HG03045 (cell line): Measurements from ENCODE around the gene SDR39U1.
A peak's percentile ranks its signal among the peaks of the same experiment; 100 is the strongest.

Source experiments
- ATAC-seq: cut with Tn5 transposase; IDR thresholded peaks from one replicate; pipeline ENCODE4 v1.9.1; 2021; ENCODE audit warnings: mild to moderate bottlenecking, moderate library complexity; ENCODE audit not compliant: unreplicated experiment

SDR39U1 gene

DNA sequence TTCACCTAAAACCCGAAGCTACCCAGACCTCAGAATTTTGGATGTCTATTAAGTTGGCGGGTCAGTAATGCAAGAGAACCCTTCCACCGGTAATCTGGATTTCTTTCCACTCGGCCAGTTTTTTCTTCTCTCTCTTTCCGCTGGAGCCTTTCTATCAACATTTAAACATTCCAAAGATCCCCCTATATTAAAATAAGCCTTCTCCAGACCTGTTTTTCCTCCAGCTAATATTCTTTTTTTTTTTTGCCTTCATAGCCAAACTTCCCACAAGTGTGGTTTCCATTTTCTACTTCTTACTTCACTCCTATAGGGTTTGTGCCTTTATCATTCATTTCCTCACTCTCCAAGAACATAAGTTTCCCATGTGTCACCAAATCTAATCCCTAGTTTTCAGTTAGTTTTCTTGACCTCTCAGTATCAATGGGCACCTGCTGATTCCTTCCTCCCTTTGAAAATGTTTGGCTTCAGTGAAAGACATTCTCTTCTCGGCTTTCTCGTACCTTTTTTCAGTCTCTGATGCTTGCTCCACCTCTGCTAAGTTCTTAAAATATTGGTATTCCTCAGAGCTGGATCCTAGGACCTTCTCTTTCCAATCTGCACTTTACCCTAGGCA lies 583 bp upstream of the SDR39U1 start:
- no peak for ATAC-seq

DNA sequence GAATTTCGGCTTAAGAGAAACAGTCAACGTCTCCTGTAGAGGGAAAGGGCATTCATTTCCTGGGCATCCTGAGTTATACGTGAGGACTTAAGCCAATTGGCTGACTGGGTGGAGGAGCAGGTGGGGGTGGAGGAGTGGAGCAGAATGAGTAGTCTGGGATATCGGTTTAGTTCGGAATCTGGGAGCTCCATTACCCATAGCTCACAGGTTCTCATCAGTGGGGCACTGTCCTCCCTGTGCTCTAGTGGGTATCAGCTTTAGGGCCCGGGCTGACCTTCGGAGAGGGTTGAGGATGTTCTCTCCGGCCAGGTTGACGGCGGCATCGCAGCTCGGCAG lies 704 bp downstream of the SDR39U1 start:
- no peak for ATAC-seq

DNA sequence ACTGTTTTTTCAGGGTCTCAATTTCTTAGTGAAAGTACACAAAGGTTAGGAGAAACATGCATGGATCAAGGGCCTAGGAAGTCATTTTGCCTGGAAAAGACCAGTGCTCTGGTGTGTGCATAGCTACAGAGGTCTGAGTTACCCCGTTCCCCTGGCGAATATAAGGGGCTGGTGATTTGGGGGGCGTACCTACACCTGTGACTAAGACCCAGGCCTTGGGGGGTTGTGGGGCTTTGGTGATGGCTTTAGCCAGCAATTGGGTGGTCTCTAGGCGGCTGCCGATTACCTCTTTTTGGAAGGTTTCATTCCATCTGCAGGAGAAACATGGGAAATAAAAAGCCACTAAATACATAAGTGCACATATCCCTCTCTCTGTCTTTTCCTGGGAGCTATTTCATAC lies 1.1 kb downstream of the SDR39U1 start:
- no peak for ATAC-seq

DNA sequence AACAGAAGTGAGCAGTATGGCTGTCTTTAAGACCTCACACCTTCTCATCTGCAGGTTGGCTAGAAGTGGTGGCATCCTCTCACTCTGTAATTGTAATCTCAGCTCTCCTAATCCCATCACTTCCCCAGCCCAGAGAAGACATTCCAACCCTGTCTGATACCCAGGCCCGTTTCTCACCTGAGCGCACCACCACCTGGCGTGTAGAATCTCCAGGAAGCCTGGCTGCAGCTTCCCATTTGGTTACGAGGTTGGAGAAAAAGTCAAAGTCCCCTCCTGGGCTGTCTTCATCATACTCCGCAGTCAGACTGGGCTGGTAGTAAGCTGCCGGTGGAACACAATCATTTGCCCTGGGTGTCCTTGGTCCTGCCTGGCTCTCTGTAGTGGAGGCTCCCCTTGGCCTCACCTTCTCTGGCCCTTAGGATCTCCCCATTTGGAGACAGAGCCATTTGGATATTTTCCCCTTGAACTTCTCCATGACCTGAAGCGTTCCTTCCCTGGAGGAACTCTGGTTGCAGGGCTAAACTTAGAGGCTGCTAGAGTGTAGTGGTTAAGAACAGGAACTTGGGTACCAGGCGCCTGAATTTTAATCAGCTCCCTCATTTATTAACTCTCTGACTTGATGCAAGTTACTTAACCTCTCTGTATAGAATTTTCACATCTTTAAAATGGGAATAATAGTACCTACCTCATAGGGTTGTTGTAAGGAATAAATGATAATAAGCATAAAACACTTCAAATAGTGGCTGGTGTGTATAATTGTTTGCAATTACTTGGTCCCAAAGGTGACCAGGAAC lies 1.8 kb downstream of the SDR39U1 start:
- ATAC-seq: no peak

DNA sequence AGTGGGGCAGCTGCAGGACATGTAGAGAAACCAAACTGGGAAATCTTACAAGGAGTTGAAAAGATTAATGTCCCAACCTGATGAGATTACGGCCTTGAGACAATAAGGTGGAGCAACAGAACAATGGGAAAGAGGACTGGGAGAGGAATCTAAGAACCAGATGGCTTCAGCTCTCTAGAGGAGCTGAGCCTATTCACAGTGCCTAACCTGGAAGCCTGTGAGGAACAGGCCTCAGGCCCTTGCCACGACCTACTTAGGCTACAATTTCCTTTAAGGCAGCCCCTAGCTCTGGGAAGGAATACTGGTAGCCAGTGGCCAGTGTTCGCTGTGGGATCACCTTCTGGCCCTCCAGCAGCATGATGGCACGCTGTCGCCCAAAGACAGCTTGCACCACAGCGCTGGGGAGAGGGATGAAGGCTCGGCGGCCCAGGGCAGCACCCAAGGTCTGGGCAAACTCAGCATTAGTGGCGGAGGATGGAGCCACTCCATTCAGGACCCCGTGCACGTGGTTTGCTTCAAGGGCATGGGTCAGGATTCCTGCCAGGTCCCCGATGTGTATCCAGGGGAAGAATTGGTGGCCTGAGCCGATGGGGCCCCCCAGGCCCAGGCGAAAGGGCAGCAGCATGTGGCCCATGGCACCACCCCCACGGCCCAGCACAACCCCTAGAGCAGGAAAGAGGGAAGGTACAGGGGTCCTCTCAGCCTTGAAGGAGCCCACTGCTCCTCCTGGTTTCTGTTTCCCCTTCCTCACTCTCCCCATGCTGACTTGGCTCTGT lies 2.6 kb downstream of the SDR39U1 start:
- ATAC-seq: no peak

DNA sequence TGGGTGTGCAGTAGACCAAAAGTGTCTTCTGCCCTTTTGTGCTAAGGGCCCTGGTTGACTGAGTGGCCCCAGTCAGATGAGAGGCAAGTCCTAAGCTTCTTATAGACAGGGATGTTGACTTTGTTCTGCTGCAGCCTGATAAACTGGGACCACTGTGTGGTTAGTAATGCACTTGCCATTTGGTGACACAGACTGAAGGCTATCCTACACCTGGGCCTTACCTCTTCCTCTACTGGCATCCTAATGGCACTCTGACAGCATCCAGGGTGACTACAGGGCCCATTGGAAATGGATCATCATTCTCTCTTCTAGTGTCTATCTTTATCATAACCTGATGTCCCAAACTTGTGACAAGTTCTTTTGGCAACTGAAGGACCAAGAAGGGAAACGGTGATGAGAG lies 3.3 kb downstream of the SDR39U1 start:
- no peak for ATAC-seq

DNA sequence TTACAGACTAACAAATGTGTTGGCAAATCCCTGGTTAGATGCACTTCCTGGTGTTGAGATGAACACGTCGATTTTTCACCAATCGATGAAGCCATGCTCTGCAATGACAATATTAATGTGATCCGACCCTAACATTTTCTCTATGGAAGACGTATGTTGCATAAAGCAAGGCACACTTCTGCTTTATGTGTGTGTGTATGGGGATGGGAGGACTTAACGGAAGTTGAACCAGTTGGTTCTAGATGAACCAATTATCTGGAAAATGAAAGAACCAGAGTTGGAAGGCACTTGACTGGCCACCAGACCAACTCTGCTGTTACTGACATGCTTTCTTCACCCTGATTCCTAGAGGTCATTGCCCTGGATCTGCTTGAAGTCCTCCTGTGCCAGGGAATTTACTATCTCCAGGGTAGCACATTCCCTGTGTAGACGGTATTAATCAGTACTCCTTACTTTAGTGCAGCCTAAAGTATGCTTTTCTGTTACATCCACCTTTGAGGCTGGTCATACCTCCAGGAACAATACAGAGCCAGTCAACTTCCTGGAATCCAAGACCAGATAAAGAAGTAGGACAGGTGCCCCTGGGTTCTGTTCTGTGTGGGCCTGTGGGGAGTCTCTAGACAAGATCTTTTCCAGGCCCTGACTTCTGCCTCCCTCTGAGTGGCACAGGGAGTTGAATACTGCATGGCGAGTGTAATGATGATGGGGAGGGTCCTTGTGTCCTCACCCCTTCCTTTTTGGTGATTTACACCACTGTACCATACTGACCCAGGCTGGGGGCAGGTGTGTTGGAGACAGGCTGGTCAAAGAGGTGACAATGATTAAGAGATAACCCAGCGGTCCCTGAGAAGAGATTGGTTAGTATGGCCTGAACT lies 4.1 kb downstream of the SDR39U1 start:
- no peak for ATAC-seq

DNA sequence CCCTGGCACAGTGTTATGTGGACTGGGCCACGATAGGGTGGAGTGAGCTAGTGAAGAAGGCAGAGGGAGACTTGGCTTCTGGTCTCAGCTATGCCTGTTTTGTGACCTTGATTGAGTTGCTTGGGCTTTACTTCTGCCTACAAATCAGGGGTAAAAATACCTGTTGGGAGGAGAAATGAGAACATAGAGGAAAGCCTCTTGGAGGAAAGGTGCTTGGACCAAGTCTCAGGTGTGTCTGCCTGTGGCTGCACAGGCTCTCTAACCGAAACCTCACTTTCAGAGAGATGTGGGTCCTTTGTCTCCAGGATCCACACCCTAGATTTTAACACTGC lies 4.9 kb downstream of the SDR39U1 start:
- no peak for ATAC-seq

DNA sequence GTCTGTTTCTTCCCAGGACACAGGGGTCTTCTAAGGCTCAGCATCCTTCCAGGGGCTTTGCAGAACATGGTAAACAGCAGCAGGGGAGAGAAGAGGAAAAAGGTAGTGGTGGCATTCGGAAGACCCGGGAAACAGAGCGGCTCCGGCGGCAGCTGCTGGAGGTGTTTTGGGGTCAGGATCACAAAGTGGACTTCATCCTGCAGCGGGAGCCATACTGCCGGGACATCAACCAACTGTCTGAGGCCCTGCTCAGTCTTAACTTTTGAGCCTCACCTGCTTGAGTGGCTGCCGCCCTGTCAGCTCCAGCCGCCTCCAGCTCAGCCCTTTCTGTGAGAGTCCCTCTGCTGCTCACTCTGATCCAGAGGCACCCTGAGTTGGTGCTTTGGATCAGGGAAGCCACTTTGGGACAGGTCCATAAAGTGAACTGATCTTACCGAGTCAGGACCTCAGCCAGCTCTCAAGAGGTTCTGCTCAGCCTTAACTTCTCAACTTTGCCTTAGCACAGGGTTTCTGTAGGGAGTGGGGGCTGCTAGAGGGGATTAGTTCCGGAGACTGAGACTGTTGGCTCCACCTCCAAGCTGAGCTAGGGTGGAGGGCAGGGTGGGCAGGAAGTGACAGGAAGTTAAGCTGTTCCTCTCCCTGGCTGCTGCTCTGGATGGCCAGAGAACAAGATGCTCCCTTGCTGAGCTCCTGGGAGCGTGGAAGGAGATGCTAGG lies 5.4 kb downstream of the SDR39U1 start:
- ATAC-seq: no peak

DNA sequence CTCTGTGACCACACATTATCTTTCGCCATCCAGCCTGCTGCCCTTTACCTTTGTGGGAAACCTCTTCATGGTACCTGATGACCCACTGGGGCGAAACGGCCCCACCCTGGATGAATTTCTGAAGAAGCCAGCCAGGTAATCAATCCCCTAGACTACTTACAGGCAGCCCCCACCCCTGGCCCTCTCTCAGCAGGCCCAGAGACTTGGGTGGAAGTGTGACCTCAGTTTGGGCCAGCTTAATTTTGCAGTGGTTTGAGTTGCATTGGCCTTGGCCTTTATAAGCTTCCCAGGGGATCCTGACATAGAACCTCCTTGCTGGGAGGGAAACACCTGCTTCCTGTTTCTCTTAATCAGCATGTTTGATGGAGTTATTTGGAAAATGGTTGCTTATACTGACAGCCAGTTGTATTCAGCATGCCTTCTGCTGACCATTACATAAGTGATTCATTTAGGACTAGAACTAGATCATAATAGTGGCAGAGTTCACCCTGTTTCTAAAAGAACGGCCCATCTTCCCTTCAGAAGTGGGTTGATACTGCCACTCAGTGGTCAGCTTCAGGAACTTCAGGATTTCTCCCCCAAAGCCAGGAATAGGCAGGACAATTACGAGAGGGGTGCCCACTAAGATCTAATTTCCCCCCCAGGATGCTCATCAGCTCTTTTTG lies 6.1 kb downstream of the SDR39U1 start:
- ATAC-seq: no peak

DNA sequence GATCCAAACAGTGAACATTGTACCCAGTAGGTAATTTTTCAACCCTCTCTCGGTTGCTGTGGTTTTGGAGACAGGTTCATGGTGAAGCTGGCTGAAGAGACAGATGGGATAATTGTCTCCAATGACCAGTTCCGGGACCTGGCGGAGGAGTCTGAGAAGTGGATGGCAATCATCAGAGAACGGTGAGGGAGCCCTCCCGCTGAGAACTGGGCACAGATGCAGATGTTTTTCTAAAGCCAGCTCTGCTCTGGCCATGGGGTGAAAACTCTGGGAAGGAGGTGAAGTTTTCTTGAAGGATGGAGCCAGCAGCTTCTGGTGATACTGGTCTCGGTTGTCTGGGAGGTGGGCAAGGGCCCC lies 6.6 kb downstream of the SDR39U1 start:
- no peak for ATAC-seq

DNA sequence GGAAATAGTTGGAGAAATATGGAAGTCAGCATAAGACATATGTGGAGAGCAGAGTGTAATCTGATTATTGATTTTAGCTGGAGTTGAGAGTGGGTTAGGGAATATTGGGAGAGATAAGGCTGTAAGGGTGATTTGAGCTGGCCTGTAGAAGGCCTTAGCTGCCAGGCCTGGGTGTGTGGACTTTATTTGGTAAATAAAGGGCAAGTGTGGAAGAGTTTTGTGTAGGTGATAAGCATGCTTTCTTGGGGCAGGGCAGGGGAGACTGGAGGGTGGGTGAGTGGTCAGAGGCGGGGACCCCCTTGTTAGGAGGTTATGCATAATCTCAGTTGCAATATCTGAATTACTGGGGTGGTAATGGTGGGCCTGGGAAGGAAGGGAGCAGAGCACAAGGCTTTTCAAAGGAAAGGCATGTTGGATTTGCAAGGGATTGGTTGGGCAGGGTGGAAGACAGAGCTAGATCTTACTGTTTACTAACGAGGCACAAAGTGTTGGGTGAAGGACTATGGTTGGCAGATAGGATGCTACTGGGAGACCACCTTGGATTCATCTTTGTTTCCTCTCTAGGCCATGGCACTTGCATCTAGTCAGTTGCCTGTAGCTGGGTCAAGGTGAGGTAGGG lies 7.3 kb downstream of the SDR39U1 start:
- ATAC-seq: no peak

DNA sequence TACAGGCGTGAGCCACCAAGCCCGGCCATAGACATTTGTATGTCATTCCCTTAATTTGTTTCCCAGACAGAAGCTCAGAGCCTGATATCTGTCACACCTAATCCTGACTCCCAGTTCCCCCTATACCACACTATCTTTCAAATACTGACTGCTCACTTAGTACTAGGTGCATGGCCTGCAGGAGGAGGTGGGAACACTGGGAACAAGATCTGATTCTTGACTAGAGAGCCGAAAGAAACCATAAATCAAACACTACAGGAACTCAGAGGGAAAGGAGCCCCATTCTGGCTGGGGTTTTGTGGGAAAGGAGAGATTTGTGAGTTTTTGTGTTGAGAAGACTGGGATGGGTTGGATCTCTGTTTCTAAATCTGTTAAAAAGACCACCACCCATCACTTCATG lies 7.9 kb downstream of the SDR39U1 start:
- ATAC-seq: no peak

DNA sequence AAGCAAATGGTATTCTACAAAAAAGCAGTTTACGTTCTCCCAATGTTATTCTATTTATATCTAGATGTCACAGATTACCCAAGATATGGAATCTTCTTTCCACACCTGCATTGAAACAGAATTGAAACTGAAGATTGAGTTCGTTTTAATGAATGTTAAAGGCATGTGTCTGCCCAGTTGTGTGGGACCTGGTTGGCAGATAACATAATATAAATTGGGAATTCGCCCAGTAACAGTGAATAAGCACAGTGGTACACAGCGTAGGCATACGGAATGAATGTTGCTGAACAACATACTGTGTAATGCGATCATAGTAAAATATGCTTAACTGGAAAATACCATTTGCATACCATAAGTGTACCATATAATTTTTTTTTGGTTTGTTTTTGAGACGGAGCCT lies 8.5 kb downstream of the SDR39U1 start:
- ATAC-seq: no peak

DNA sequence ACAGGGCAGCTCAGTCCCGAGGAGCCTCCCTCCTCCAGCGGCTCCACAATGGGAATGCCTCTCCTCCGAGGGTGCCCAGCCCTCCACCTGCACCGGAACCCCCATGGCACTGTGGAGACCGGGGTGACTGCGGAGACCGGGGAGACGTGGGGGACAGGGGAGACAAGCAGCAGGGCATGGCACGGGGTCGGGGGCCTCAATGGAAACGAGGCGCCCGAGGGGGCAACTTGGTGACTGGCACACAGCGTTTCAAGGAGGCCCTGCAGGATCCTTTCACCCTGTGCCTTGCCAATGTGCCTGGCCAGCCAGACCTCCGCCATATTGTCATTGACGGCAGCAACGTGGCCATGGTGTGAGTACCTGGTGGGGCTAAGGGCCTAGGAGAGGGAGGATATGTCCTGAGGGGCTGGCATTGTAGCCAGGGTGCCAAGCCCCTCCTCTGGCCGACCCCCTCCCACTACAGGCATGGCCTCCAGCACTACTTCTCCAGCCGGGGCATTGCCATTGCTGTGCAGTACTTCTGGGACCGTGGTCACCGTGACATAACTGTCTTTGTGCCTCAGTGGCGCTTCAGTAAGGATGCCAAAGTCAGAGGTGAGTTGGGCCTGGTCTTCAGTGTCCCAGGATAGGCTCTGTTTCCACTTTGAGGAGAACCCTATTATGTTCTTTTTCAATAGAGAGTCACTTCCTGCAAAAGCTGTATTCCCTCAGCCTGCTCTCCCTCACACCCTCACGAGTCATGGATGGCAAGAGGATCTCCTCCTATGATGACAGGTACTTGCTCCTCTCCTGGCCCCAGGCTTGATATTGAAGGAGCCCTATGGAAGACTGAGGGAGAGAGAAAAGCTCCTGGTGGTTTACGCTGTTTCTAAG lies 10.1 kb downstream of the SDR39U1 start:
- no peak for ATAC-seq

DNA sequence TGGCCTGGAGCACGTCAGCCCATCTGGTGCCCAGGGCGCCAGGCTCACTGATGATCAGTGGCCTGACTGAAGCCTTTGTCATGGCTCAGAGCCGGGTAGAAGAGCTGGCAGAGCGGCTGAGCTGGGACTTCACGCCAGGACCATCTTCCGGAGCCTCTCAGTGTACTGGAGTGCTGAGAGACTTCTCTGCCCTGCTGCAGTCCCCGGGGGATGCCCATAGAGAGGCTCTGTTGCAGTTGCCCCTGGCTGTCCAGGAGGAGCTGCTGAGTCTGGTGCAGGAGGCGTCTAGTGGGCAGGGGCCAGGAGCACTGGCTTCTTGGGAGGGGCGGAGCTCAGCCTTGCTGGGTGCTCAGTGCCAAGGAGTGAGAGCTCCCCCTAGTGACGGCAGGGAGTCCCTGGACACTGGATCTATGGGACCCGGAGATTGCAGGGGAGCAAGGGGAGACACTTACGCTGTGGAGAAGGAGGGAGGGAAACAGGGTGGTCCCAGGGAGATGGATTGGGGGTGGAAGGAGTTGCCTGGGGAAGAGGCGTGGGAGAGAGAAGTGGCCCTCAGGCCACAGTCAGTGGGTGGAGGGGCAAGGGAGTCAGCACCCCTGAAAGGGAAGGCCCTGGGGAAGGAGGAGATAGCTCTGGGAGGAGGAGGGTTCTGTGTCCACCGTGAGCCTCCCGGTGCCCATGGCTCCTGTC lies 10.9 kb downstream of the SDR39U1 start:
- ATAC-seq: peak; percentile 48

DNA sequence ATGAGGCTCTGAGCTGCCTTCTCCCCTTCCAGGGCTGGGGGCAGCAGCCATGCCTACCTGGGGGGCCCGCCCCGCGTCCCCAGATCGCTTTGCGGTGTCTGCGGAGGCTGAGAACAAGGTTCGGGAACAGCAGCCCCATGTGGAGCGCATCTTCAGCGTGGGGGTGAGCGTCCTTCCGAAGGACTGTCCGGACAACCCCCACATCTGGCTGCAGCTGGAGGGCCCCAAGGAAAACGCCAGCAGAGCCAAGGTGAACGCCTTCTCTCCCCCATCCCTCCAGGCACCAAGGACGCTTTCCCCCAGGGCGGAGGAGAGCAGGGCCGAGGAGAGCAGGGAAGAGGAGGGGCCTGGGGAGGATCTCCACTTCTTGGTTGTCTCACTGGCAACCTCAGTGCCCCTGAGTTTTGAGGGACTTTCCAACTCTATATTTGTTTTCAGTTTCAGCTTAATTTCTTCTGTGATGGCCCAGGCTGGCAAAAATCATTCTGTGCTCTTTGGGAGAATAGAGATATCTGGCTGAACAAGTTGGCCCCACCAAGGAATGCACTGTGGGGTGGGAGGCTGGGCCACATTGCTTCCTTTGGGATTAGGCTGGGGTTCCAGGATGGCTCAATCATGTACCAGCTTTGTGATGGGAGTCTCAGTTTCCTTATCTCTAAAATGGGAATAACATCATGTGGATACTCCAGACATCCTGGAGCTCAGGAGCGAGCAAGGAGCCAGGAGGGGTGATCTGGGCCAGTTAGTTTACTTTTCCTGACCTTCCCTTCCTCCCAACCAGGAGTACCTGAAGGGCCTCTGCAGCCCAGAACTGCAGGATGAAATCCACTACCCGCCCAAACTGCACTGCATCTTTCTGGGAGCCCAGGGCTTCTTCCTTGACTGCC lies 11.7 kb downstream of the SDR39U1 start:
- no peak for ATAC-seq
